C4-2B (cell line): ENCODE results near the gene EHD1.

ENCODE experiments used
- H3K27ac ChIP-seq: fragments of 450-650 bp; 2 replicates; pipeline ENCODE4 v1.5.1; 2017
- CTCF ChIP-seq: fragments of 450-650 bp; conservative IDR thresholded peaks from 2 replicates; pipeline ENCODE4 v1.5.1; 2017; ENCODE audit warnings: mild to moderate bottlenecking
- ZFX ChIP-seq: fragments of 450-650 bp; IDR thresholded peaks from 2 replicates; pipeline ENCODE4 v1.6.1; 2017

Gene EHD1

GRCh38 chr11:64858467-64859263, 19.8 kb downstream of the EHD1 start:
- H3K27ac ChIP-seq = no peak overlapping the region
- TF ChIP-seq ZFX = no peak
- no peak for TF ChIP-seq CTCF

- H3K27ac ChIP-seq = no peak overlapping the region
- TF ChIP-seq ZFX (no peak), CTCF (no peak)
Measured at GRCh38 chr11:64857485-64857884, 20.9 kb downstream of the EHD1 start.

- H3K27ac ChIP-seq = no peak overlapping the region
- TF ChIP-seq ZFX = no peak
- no peak for TF ChIP-seq CTCF
Measured at GRCh38 chr11:64856382-64857227, 21.8 kb downstream of the EHD1 start.

DNA sequence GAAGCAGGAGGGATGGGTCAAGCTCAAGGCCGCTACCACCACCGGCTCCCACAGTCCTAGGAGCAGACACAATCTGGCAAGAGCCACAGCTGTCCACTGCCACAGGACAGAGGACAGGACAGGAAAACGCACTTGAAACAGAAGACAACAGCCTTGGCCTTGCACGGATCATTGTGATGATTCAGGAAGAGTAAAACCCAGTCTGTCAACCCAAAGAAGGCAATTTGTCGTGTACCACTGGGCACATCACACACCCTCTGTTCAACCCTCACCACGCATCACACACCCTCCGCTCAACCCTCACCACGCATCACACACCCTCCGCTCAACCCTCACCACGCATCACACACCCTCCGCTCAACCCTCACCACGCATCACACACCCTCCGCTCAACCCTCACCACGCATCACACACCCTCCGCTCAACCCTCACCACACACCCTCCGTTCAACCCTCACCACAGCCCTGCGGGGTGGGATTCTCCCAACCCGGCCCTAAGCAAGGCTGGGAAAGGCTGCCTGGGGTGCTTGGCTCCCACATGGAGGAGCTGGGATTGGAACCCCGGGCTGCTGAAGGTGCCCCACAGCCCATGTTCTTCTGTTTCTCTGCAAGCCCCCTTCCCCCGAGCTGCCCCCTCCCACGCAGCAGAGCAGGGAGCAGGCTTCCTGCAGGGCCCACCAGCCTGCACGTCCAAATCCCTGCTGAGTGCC, 22.7 kb downstream of the EHD1 start:
- TF ChIP-seq ZFX (no peak), CTCF (no peak)
- H3K27ac ChIP-seq = no peak overlapping the region

DNA sequence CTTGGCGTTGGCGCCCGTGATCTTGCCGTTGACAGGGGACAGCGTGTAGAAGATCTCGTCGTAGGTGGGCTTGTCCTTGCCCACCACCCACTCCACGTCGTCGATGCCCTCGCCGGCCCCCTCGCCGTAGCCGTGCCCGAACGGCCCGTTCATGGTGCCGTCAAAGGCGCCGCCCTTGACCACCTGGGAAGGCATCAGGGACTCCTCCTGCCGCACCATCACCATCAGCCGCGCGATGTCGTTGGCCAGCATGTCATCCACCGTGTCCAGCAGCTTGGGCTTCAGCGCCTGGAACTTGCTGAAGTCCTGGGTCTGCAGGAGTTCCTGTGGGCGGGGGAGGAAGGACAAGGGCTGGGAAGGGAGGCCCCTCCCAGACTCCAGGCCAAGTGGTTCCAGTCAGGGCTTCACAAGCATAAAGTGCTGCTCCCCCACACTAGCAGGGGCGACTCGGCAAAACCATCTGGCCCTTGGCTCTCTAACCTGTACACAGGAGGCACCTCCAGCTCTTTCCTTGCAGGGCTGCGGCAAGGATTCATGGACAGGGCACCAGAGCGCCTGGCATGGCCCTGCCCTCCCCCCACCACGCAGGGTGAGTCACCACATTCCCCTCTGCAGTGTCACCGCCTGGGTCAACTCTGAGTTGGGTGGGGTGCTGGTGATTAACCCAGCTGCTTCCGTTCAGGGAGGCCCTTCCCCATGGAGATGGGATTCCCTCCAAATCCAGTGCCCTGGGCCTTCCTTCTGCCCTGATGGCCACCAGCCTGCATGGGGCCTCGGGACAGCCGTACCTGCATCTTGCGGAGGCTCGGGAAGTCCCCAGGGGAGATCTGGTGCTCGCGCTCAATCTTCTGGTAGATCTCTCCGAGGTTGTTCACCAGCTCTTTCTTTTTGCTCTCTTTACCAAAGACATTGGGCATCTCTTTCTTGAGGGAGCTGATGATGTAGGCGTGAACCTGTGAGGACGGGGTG, 23.6 kb downstream of the EHD1 start:
- no peak for TF ChIP-seq ZFX
- no peak for TF ChIP-seq CTCF
- H3K27ac ChIP-seq = no peak overlapping the region

DNA sequence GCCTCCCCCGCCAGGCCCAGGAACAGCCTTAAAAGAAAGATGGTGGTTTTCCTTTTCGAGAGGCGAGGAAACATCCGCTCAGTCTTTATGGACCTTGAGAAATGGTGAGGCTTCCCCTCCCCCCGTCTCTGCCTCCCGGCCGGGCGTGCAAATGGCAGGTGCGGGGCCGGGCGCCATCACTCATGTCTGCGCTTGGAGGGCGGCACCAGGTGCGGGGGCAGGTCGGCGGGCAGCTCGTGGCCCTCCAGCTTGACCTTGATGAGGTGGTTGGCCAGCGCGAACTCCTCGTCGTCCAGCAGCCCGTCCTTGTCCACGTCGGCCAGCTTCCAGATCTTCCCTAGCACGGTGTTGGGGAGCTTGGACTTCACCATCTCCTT, 24.3 kb downstream of the EHD1 start:
- no peak overlapping the region for H3K27ac ChIP-seq
- no peak for TF ChIP-seq CTCF
- no peak for TF ChIP-seq ZFX
